SK-N-SH (cell line): ENCODE results near the gene ANLN.

Experiments used
- EP300 ChIP-seq, 2 experiments: IDR thresholded peaks; 2 replicates each; pipeline versions ENCODE4 v1.4.0 to v1.6.1; 2012; ENCODE audit warnings: borderline replicate concordance in 1 of 2, low read depth in 1 of 2, low read length in 1 of 2
- POLR2AphosphoS5 ChIP-seq: IDR thresholded peaks from 2 replicates; pipeline ENCODE4 v1.6.1; 2012; ENCODE audit warnings: low read depth, low read length
- RAD21 ChIP-seq: IDR thresholded peaks from 2 replicates; pipeline ENCODE4 v1.6.1; 2012; ENCODE audit warnings: mild to moderate bottlenecking, low read length
- TF ChIP-seq, protein P1 (sequence below): fragments of 200-600 bp; sonication (generic); IDR thresholded peaks from 2 replicates; pipeline ENCODE4 v1.6.1; 2017; ENCODE audit warnings: antibody characterized with exemption, mild to moderate bottlenecking, moderate library complexity
- TF ChIP-seq, protein P2 (sequence below): fragments of 150-350 bp; IDR thresholded peaks from 2 replicates; pipeline ENCODE4 v1.6.1; 2016; ENCODE audit warnings: mild to moderate bottlenecking, low read depth, low read length

DNA sequence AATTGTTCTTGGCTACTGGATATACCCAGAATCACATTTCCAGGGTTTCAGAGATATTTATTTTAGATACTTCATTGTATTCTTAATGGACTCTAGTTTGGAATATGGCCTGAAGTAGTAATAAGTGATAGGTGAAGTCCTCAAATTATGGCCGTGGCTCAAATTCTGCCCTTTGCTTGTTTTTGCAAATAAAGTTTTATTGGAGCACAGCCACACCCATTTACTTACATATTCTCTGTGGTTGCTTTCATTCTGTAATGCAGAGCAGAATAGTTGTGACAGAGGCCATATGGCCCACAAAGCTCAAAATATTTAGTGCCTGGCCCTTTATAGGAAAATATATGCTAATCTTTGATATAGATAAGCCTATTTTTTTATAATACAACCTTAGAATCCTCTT lies 19.5 kb downstream of the ANLN start:
- TF ChIP-seq, protein P1, sequence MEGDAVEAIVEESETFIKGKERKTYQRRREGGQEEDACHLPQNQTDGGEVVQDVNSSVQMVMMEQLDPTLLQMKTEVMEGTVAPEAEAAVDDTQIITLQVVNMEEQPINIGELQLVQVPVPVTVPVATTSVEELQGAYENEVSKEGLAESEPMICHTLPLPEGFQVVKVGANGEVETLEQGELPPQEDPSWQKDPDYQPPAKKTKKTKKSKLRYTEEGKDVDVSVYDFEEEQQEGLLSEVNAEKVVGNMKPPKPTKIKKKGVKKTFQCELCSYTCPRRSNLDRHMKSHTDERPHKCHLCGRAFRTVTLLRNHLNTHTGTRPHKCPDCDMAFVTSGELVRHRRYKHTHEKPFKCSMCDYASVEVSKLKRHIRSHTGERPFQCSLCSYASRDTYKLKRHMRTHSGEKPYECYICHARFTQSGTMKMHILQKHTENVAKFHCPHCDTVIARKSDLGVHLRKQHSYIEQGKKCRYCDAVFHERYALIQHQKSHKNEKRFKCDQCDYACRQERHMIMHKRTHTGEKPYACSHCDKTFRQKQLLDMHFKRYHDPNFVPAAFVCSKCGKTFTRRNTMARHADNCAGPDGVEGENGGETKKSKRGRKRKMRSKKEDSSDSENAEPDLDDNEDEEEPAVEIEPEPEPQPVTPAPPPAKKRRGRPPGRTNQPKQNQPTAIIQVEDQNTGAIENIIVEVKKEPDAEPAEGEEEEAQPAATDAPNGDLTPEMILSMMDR = no peak
- TF ChIP-seq POLR2AphosphoS5 (no peak), EP300 (IDR thresholded peaks at IDR 0.05; ENCODE audit: borderline replicate concordance in 1 of 2, low read depth in 1 of 2, low read length in 1 of 2) (no peak), RAD21 (no peak)
- TF ChIP-seq, protein P2, sequence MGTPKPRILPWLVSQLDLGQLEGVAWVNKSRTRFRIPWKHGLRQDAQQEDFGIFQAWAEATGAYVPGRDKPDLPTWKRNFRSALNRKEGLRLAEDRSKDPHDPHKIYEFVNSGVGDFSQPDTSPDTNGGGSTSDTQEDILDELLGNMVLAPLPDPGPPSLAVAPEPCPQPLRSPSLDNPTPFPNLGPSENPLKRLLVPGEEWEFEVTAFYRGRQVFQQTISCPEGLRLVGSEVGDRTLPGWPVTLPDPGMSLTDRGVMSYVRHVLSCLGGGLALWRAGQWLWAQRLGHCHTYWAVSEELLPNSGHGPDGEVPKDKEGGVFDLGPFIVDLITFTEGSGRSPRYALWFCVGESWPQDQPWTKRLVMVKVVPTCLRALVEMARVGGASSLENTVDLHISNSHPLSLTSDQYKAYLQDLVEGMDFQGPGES = no peak
